GM18498 (cell line): Measurements from ENCODE around the gene ARHGAP23.
"Not testable (repeated sequence)": the region's sequence is repeated elsewhere in the genome, so short reads cannot be mapped to it uniquely, and the experiment has no call there.

Experiments
- ATAC-seq: cut with Tn5 transposase; IDR thresholded peaks from one replicate; pipeline ENCODE4 v1.9.1; 2021; ENCODE audit warnings: mild to moderate bottlenecking, moderate library complexity; ENCODE audit not compliant: unreplicated experiment

The ARHGAP23 gene

DNA sequence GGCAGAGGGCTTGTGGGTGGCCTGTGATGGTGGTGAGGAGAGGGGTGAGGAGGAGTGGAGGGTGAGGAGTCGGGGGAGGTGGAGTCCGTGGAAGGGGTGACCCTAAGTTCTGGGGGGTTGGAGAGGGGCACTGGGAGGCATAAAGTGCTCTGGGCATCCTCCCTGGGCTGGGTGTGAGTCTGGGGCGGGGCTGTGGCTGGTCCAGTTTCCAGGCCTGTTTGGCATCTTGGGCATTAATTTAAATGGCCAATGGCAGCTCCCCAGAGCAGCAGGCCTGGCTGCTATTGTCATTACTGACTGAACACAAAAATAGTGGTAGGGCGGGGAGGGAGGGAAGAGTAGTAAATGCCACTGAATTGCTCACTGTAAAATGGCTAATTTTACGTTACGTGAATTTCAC, 7.7 kb upstream of the ARHGAP23 start:
- no peak for ATAC-seq

DNA sequence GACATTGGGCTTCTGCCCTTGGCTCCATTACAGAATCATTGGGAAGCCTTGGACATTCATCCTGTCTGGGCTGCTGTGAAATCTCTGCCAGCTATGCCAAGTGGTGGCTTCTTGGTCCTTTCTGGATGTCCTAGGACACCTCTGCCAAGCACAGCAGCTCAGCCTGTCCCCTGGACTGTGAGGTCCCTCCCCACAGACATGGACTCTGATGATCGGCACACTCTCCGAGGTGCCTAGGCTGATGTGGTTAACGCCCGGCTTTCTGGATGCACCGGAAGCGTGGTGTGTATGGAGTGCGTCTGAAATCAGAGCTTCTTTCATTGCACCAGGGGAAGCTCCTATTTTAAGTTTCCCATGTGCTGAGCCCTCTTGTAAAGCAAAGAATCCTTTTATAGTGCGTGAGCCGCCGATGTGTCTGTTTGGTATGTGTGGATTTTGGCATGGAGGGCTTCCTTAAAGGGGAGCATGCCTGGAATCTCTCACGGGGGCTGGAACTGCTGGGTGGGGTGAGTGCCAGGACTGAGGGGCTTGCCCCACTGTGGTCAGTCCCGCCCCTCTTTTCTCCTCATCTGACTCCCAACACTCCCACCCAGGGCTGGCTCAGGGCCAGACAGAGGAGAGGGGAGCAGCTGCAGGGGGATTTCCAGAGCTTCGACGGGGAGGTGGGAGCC, 7.0 kb upstream of the ARHGAP23 start:
- ATAC-seq, result no peak

- no peak for ATAC-seq
These were observed 6.1 kb upstream of the ARHGAP23 start for GRCh38 chr17:38421871-38422827.

DNA sequence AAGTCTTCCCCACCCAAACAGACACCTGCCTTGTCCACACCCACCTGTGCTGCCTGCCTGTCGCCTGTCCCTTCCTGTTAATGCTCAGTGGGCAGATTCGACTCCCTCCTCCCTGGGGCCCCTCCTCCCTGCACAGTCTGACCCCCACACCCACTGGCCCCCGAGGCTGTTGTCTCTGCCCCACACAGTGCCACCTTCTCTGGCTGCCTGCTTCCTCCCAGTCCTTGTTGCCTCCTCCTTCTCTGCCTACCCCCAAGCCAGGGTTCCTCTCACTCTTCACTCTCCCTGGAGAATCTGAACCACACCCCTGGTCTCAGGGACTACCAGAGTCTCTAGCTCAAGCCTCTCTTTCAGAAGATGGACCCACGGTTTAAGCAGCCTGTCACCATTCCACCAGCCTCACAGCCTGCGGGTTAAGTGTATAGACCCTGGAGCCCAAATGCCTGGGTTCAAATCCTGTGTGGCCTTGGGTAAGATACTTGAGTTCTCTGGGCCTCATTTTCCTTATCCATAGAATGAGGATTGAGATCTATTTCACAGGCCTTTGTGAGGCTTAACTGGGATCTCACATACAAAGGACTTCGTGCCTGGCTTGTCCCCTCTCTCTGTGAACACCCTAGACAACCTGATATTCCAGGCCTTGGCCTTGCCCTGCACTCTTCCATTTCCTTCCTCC, 3.8 kb upstream of the ARHGAP23 start:
- ATAC-seq, result no peak

GRCh38 chr17:38425031-38425430, 3.2 kb upstream of the ARHGAP23 start:
- ATAC-seq, result no peak

- ATAC-seq, result no peak
These were observed 2.5 kb upstream of the ARHGAP23 start for GRCh38 chr17:38425744-38426143.

- no peak for ATAC-seq
These were observed 1.8 kb upstream of the ARHGAP23 start for GRCh38 chr17:38426441-38426840.

- no peak for ATAC-seq
These were observed 909 bp upstream of the ARHGAP23 start for GRCh38 chr17:38427160-38427949.

GRCh38 chr17:38428643-38429371, 543 bp downstream of the ARHGAP23 start:
- ATAC-seq, result peak; percentile 25

- no peak for ATAC-seq
These were observed 1.3 kb downstream of the ARHGAP23 start for GRCh38 chr17:38429476-38430100.

DNA sequence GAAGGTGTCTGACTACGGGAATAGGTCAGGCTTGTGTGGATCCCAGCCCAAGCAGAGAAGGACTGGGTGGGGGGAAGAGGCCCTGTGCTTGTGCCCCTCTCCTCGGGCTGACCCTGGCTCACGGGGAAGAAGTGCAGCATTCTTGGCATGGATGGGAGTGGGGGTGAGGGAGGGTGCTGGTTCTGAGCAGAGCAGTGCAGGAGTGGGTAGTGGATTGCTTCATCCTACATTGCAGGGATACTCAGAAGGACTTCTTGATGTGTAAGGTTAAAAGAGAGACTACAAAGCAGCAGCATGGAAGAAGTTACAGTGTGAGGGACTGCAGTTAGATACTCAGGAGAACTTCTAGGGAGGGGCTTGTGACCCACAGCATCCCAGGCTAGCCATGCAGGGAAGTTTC, 2.1 kb downstream of the ARHGAP23 start:
- ATAC-seq, result no peak

- no peak for ATAC-seq
These were observed 2.6 kb downstream of the ARHGAP23 start for GRCh38 chr17:38430822-38431221.

DNA sequence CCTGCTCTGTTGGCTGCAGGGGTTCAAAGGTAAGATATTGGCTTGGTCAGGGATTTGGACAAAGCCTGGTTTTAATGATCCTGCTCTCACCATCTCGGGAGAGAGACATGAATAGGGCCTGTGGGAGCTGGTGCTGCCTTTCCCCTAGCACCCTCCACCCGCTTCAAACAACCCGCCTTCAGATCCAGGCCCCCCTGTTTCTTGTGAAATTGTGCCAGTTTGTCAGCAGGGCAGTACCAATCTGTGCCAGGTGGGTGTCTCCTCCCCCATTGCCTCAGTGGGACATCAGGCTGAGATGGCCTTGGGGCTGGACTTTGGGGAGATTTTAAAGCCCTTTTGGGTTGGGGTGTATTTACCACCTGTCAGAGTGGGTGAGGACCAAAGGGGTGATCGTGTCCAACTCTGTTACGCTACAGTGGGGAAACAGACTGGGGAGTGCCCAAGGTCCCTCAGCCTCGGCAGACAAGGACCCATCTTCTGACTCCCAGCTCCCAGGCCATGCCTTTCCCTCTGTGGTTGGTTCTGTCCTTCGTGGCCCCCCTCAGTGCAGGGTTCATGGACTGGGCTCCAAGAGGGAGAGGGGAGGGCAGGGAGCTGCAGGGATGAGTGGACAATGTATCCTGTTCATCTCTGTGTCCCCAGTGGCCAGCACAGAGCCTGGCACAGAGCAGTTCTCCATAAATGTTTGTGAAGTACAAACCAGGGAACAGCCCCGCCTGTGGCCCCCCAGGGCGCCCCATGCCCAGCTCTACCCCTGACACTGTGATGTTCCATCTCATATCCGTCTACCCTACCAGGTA, 3.3 kb downstream of the ARHGAP23 start:
- no peak for ATAC-seq

- ATAC-seq, result no peak
These were observed 6.0 kb downstream of the ARHGAP23 start for GRCh38 chr17:38434178-38434665.

DNA sequence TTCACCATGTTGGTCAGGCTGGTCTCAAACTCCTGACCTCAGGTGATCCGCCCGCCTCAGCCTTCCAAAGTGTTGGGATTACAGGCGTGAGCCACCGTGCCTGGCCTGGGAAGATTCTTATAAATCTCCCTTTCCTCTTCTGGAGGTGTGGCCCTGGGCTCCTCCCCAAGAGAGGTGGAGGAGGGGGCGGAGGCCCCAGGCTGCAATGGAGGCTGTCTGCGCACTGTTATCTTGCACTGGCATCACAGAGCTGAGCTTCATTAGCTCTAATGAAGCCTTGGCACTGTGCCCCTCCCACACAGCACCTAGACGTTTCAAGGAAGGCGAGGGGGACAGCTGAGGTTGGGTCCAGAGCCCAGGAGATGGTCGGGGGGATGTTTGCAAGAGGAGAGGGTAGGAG, 7.5 kb downstream of the ARHGAP23 start:
- ATAC-seq, result no peak

- no peak for ATAC-seq
These were observed 8.1 kb downstream of the ARHGAP23 start for GRCh38 chr17:38436386-38436785.

DNA sequence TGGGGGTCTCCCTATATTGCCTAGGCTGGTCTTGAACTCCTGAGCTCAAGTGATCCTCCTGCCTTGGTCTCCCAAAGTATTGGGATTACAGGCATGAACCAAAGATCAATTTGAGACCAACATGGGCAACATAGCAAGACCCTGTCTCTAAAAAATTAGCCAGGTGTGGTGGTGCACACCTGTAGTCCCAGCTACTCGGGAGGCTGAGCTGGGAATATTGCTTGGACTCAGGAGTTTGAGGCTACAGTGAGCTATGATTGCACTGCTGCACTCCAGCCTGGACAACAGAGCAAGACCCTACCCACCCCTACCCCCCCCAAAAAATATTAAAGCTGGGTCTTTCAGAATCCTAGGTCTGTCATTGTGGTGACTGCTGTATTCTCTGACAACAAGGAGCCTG, 9.0 kb downstream of the ARHGAP23 start:
- ATAC-seq, result not testable (repeated sequence)

DNA sequence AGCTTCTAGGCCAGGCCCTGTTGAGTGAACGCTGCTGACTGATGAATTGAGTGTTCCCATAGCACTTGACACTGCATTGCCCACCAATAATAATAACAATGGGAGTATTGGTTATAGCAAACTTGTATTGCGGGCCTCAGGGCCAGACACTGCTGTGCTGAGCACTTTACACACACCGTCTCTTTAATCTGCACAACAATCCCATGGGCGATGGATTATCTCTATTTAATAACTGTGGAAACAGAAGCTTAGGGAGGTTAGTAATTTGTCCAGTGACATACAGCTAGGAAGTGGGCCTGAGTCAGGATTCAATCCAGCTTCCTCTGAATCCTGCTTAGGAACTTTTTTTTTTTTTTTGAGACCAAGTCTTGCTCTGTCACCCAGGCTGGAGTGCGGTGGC, 11.2 kb downstream of the ARHGAP23 start:
- ATAC-seq, result no peak
